Dermis microvascular lymphatic vessel endothelial cell (primary cell): ENCODE results near the gene PTPRE. TPM values are rescaled to one million over a fixed set of nuclear protein-coding genes. Genes with fewer than 3 reads are reported as not detected.
A peak's percentile ranks its signal among the peaks of the same experiment; 100 is the strongest.

Source experiments
- DNase-seq, 2 donors: peaks; one replicate each; pipeline versions ENCODE4 v3.0.0 to v3.0.0-alpha.2; 2010; ENCODE audit warnings: low read depth in 2 of 2
- total RNA-seq: library from RNA; depleted of rRNA; stranded (reverse); fragments of >200 nt; gene quantifications from 2 replicates; pipeline ENCODE4 v1.2.1, GENCODE V29; 2014

The PTPRE gene
- total RNA-seq, 1 donor from 2014 or later: 117 TPM

DNA sequence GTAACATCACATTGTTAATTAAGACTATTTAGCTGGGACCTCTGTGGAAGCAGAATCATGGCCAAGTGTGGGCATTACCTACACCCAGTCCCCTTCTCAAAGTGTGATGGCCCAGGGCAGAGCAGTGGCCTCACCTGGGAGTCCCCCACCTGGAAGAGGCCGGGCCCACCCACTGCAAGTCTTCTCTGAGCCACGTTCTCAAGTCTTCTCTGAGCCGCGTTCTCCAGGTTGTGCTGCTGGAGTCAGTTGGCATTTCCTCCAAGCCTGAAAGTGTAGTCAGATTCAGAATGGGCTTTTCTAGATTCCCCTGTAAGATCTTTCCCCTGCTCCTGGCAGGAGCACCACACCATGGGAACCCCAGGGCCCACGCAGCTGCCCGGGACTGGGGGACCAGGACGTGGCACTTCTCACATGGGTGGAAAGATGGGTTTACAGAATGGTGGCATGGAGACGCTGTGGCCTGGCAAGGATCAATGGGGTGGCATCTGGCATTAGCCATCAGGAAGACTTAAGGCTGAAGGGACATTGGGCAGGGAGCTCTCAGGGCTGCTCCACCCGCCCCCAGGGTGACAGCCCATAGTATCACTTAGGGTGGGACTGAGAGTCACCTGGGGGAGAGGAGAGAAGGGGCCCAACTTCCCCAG is 151.3 kb downstream of the PTPRE start:
- no peak for DNase-seq

GRCh38 chr10:128058750-128059134 is 151.8 kb downstream of the PTPRE start:
- no peak for DNase-seq

GRCh38 chr10:128059266-128059981 is 152.5 kb downstream of the PTPRE start:
- DNase-seq: no peak

- no peak for DNase-seq
Measured at GRCh38 chr10:128059982-128060293, 153.0 kb downstream of the PTPRE start.

DNA sequence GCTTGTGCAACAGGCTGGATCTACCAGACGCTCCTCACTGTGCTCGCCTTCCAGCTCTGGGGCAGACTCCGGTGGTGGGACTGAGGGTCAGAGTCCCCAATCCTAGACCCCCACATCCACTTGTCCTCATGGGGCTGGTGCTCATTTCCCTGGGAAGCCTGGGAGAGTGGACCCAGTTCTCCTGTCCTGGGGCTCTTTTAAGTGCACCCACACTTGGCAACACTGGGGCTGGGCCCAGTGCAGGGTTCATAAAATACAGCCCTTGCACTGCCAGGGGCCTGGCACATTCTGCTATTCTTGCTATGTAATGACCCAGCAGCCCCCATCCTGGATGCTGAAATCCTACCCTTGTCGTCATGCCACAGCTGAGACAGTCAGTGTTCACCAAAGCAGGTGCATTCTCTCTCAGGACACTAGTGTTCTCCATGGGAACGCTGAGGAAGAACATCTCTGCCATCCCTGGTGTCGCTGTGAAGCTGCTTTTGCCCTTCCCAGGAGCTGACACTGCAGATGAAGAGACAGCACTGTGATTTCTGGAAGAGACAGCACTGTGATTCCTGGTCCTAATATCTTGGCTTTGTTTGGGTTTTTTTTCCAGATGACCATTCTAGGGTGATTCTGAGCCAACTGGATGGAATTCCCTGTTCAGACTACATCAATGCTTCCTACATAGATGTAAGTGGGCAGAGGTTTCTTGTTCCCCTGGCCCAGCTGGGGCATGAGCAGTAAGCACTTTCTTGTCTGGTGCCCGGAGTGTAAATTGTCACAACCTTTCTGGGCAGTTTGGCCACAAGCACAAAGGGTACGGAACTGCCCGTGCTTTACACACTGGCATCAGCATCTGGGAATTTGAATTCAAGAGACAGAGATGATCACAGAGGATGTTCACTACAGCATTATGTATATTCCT is 153.7 kb downstream of the PTPRE start:
- no peak for DNase-seq

GRCh38 chr10:128061306-128062300 is 154.7 kb downstream of the PTPRE start:
- peak; percentile 81 to 86 for DNase-seq

DNA sequence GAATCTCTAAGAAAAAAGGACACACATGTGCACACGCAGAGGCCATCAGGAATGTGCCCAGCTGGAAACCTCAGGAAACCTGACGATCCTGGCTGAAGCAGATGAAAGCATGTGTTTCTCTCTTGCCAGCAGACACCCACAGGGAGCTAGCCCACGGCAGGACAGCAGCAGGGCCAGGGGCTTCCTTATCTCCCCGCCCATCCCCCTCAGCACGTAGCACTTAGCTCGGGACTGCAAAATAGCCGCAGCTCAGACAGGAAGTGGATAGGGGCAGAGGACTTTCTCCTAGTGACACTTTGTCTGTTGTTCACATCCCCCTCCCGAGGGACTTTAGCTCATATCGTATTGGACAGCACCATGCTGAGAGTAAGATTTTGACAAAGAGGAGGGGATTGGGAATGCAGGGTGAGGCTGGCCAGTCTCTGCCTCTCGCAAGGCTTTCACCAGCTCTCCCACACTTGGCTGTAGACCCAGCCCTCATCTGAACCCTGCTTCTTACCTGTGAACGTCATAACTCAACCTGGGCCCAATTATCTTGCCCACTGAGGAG is 155.5 kb downstream of the PTPRE start:
- DNase-seq: peak; percentile 52 to 63

DNA sequence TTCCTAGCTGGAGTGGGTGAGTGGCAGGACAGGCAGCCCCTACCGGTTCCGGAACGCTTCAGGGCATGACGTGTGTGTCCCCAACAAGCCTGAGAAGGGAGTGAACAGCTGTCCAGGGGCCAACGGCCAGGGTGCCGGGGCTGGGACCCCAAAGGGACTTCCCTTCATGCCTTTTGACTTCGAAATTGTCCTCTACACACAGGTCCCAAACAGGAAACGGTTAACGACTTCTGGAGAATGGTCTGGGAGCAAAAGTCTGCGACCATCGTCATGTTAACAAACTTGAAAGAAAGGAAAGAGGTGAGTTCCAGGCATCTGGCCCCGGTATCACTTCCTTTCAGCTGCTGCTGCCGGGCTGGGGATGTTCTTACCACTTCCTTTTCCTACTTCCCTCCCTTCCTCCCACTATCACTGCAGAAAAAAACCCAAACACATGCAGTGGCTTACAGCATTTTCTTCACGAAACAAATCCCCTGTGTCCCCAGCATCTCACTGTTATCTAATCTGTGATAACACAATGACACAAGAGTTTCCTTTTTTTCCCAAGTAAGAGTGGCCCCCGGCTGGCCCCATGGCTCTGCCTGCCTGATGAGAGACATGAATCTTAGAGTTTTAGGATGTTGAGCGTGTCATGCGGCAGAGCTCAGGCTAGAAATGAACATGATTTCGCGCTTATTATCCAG is 156.1 kb downstream of the PTPRE start:
- peak; percentile 61 for DNase-seq

- no peak for DNase-seq
Measured at GRCh38 chr10:128063736-128064107, 156.8 kb downstream of the PTPRE start.

- DNase-seq: peak in 1 of 2 donors; percentile 52
Measured at GRCh38 chr10:128064108-128064969, 157.4 kb downstream of the PTPRE start.

- no peak for DNase-seq
Measured at GRCh38 chr10:128064970-128065580, 158.2 kb downstream of the PTPRE start.

- DNase-seq: no peak
Measured at GRCh38 chr10:128065881-128066534, 159.1 kb downstream of the PTPRE start.

GRCh38 chr10:128066870-128067382 is 160.0 kb downstream of the PTPRE start:
- DNase-seq: peak in 1 of 2 donors; percentile 23

GRCh38 chr10:128067691-128068397 is 160.9 kb downstream of the PTPRE start:
- no peak for DNase-seq

DNA sequence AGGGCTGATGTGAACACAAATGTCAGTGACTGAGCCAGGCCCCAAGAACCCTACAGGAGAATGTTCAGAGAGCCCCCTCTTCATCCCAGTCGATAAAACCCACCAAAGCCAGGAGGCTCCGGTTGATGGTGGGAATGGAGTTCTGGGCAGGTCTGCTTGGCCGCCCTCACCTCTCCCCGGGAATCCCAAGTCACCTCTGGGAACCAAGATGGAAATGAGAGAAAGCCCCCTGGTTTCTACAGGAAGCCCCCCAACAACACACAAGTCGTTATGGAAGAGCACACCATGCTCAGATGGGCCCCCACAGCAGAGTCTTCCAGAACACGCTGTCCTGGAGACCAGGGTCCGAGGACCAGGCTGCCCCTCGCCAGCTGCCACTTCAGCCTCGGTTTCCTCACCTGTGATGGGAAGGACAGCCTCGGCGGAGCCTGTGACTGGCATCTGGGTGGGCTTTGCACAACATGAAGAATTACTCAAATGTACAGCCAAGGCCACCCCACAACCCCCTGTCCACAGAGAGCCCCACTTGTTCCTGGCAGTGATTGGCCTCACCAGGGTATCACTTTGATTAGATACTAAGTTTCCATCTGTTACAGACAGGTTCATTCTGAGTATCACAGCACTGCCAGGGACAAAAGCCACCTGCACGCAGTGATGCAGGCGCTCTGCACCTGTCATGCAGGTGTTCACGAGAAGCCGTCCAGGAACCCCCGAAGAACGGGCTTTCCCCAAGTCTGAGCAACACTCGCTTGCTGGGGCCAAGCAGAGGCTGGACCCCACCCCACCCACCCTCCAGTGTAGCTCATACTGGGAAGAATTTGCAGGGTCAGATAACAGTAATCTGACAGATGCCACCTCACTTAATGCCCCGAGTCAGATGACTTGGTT is 161.7 kb downstream of the PTPRE start:
- no peak for DNase-seq

DNA sequence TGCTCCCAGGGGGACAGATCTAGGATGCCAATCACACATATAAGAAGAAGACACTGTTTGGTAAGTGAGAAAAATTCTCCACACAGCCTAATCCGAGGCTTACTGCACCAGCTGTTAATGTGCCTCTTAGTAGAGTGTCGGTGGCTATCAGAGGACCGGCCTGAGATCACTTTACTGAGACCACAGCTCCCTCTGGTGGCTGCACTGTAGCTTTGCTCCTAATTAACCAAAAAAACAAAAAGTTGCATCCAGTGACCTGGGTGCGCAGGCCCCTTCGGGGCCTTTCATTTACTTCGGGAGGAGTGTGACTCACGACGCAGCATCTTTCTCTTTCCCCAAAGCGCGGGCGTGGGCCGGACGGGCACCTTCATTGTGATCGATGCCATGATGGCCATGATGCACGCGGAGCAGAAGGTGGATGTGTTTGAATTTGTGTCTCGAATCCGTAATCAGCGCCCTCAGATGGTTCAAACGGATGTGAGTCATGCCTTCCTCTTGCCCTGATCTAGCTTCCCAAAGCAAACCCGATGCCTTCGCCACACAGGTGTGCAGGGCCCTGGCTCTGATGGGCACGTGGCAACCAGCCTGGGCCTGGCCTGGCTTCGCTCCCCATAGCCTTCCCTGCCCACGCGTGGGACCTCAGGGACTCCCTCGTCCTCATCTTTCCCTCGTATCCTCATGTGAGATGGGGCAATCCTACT is 162.6 kb downstream of the PTPRE start:
- peak; percentile 70 to 85 for DNase-seq
